OCI-LY3 (cell line): ENCODE data around the gene UNC93A.
"Not testable (repeated sequence)": the region's sequence is repeated elsewhere in the genome, so short reads cannot be mapped to it uniquely, and the experiment has no call there.

ENCODE experiments used
- H2AFZ ChIP-seq: fragments of 200-600, 300-600 bp; shearing (Covaris generic); 2 replicates; pipeline ENCODE4 v1.6.0; 2014; ENCODE audit warnings: antibody characterized with exemption, low read depth, low read length
- H3K27ac ChIP-seq: fragments of 200-600, 300-600 bp; sonication (generic); 2 replicates; pipeline ENCODE4 v1.5.1; 2014; ENCODE audit warnings: mild to moderate bottlenecking, low read length, moderate library complexity, mixed read lengths
- H3K27me3 ChIP-seq: fragments of 200-600, 300-600 bp; sonication (generic); 2 replicates; pipeline ENCODE4 v1.6.1; 2014; ENCODE audit warnings: low read depth, low read length, mixed read lengths
- H3K36me3 ChIP-seq: fragments of 200-600, 300-600 bp; sonication (generic); replicated peaks from 2 replicates; pipeline ENCODE3; 2014; ENCODE audit warnings: low read depth, low read length, mixed read lengths
- H3K4me1 ChIP-seq: fragments of 300-600, 200-600 bp; sonication (generic); 2 replicates; pipeline ENCODE4 v1.6.1; 2014; ENCODE audit warnings: low read length, mixed read lengths
- H3K4me2 ChIP-seq: fragments of 200-600, 300-600 bp; sonication (generic); 2 replicates; pipeline ENCODE4 v1.6.1; 2014; ENCODE audit warnings: low read length, mixed read lengths
- H3K4me3 ChIP-seq: fragments of 300-600, 200-600 bp; sonication (generic); 2 replicates; pipeline ENCODE4 v1.5.1; 2014; ENCODE audit warnings: antibody characterized with exemption, mild to moderate bottlenecking, low read length, moderate library complexity
- H3K79me2 ChIP-seq: fragments of 300-600, 200-600 bp; shearing (Covaris generic); 2 replicates; pipeline ENCODE4 v1.6.1; 2014; ENCODE audit warnings: mild to moderate bottlenecking, low read length, mixed read lengths
- H3K9ac ChIP-seq: fragments of 300-600, 200-600 bp; shearing (Covaris generic); 2 replicates; pipeline ENCODE4 v1.6.0; 2014; ENCODE audit warnings: mild to moderate bottlenecking, low read length, moderate library complexity
- H3K9me3 ChIP-seq: fragments of 200-600, 300-600 bp; shearing (Covaris generic); 2 replicates; pipeline ENCODE4 v1.6.1; 2014; ENCODE audit warnings: low read length, mixed read lengths; ENCODE audit not compliant: insufficient read depth
- H4K20me1 ChIP-seq: fragments of 200-600, 300-600 bp; sonication (generic); 2 replicates; pipeline ENCODE4 v1.6.1; 2016; ENCODE audit warnings: low read length, mixed read lengths; ENCODE audit not compliant: insufficient read depth
- EZH2phosphoT487 ChIP-seq: fragments of 200-600 bp; shearing (Covaris generic); IDR thresholded peaks from 2 replicates; pipeline ENCODE4 v1.6.1; 2018; ENCODE audit warnings: antibody characterized with exemption, mixed run types, low read depth
- TF ChIP-seq, protein P1 (sequence below): fragments of 200-600, 300-600 bp; sonication (generic); IDR thresholded peaks from 2 replicates; pipeline ENCODE4 v1.5.1; 2014; ENCODE audit warnings: antibody characterized with exemption, low read length, low read depth

Gene UNC93A

GRCh38 chr6:167311286-167311685, 20.2 kb downstream of the UNC93A start:
- H3K27ac ChIP-seq: no peak overlapping the region
- H3K79me2 ChIP-seq: no peaks in the 10 kb centered on the region
- H4K20me1 ChIP-seq: no peaks in the 10 kb centered on the region
- no peak overlapping the region for H3K4me3 ChIP-seq
- no peak overlapping the region for H3K9ac ChIP-seq
- no peaks in the 10 kb centered on the region for H3K4me1 ChIP-seq
- H3K4me2 ChIP-seq: no peak overlapping the region
- no peaks in the 10 kb centered on the region for H3K36me3 ChIP-seq
- H3K27me3 ChIP-seq: no peaks in the 10 kb centered on the region
- TF ChIP-seq EZH2phosphoT487: no peak
- TF ChIP-seq, protein P1, sequence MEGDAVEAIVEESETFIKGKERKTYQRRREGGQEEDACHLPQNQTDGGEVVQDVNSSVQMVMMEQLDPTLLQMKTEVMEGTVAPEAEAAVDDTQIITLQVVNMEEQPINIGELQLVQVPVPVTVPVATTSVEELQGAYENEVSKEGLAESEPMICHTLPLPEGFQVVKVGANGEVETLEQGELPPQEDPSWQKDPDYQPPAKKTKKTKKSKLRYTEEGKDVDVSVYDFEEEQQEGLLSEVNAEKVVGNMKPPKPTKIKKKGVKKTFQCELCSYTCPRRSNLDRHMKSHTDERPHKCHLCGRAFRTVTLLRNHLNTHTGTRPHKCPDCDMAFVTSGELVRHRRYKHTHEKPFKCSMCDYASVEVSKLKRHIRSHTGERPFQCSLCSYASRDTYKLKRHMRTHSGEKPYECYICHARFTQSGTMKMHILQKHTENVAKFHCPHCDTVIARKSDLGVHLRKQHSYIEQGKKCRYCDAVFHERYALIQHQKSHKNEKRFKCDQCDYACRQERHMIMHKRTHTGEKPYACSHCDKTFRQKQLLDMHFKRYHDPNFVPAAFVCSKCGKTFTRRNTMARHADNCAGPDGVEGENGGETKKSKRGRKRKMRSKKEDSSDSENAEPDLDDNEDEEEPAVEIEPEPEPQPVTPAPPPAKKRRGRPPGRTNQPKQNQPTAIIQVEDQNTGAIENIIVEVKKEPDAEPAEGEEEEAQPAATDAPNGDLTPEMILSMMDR: no peak
- H3K9me3 ChIP-seq: no peaks in the 10 kb centered on the region
- H2AFZ ChIP-seq: no peak overlapping the region

DNA sequence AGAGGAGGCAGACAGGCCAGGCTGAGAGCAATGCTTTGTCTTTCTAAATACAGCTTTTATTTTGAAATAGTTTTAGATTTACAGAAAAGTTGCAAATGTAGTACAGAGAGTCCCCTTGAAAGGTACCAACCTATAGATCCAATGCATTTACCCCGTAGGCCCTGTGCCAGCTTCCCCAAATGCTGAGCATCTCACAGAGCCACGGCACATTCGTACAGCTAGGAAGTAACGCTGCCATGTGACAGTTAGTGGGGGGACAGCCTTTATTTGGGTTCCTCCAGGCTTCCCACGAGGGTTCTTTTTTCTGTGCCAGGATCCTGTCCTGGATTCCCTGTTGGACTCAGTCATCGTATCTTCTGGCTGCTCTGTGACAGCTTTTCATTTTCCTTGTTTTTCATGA, 20.6 kb downstream of the UNC93A start:
- H3K36me3 ChIP-seq, H3K4me1 ChIP-seq: not testable (repeated sequence)

GRCh38 chr6:167314180-167314821, 23.2 kb downstream of the UNC93A start:
- H3K9me3 ChIP-seq: no peaks in the 10 kb centered on the region
- no peak overlapping the region for H3K27ac ChIP-seq
- no peaks in the 10 kb centered on the region for H4K20me1 ChIP-seq
- no peaks in the 10 kb centered on the region for H3K79me2 ChIP-seq
- no peak overlapping the region for H3K4me3 ChIP-seq
- no peaks in the 10 kb centered on the region for H3K36me3 ChIP-seq
- no peak overlapping the region for H3K4me2 ChIP-seq
- no peak overlapping the region for H3K9ac ChIP-seq
- no peaks in the 10 kb centered on the region for H3K4me1 ChIP-seq
- TF ChIP-seq EZH2phosphoT487: no peak
- TF ChIP-seq, protein P1: no peak
- H3K27me3 ChIP-seq: no peaks in the 10 kb centered on the region
- no peak overlapping the region for H2AFZ ChIP-seq

More for the DNA sequence above, 20.6 kb downstream of the UNC93A start:
- not testable (repeated sequence) for H3K9ac ChIP-seq, H3K79me2 ChIP-seq, H3K4me2 ChIP-seq, H2AFZ ChIP-seq, H3K4me3 ChIP-seq, H3K9me3 ChIP-seq, H3K27me3 ChIP-seq, H3K27ac ChIP-seq, H4K20me1 ChIP-seq

DNA sequence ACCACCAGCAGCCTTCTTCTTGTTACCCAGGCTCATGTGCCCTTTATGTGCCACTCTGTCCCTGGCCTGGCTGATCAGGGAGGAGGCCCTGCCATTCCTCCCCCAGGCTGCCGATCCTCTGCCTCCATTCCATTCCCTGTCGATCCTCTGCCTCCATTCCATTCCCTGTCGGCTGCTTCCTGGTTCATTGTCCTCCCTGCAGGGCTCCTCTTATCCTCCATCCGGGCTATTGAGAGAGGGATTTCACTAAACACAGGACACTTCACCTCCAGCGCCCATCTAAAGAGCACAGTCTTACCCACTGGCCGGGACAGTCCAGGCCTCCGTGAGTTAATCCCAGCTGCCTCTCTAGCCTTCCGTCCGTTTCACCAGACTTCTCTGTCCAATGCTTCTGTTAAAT, 26.1 kb downstream of the UNC93A start:
- H3K79me2 ChIP-seq: no peaks in the 10 kb centered on the region
- H2AFZ ChIP-seq: no peak overlapping the region
- H3K4me3 ChIP-seq: no peak overlapping the region
- H3K4me2 ChIP-seq: no peak overlapping the region
- TF ChIP-seq EZH2phosphoT487: no peak
- TF ChIP-seq, protein P1: no peak
- no peak overlapping the region for H3K27ac ChIP-seq
- H3K9me3 ChIP-seq: no peaks in the 10 kb centered on the region
- no peak overlapping the region for H3K9ac ChIP-seq
- H3K27me3 ChIP-seq: no peaks in the 10 kb centered on the region
- no peaks in the 10 kb centered on the region for H4K20me1 ChIP-seq
- no peaks in the 10 kb centered on the region for H3K4me1 ChIP-seq
- no peaks in the 10 kb centered on the region for H3K36me3 ChIP-seq

DNA sequence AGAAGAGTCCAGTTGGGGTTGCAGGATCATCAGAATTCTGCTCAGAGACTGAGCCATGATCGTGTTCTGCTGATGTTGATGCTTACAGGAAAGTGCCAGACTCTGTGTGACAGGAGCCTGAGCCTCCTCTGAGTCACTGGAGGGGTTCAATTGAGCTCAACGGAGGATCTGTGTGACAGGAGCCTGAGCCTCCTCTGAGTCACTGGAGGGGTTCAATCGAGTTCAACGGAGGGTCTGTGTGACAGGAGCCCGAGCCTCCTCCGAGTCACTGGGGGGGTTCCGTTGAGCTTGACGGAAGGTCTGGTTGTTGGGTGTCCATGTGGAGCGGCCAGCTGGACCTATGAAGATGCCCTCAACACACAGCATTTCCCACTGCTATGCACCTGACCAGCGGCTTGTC, 27.2 kb downstream of the UNC93A start:
- H3K79me2 ChIP-seq, H3K9ac ChIP-seq, H3K27me3 ChIP-seq: not testable (repeated sequence)

DNA sequence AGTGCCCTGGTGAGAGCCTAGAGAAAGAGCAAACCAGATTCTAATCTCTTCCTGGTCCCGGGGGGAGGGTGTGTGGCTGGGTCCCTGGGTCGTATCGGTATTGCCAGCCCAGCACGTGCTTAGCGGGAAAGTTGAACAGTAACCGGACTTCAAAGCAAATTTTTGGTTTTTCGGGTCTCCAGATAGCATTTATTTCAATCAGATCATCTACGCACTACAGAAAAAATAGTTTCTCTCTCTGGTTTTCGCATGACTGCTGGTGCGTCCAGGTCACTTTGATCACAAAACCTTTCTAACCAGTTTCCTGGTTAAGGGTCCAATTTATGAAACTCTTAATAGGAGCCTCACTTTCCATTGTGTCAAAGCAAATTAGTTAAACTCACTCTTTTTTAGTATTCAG, 27.7 kb downstream of the UNC93A start:
- H3K4me2 ChIP-seq, H3K27ac ChIP-seq, H4K20me1 ChIP-seq, H3K79me2 ChIP-seq, H3K4me1 ChIP-seq, H2AFZ ChIP-seq, H3K36me3 ChIP-seq, H3K4me3 ChIP-seq, H3K27me3 ChIP-seq, H3K9me3 ChIP-seq, H3K9ac ChIP-seq: not testable (repeated sequence)

More for the DNA sequence above, 27.2 kb downstream of the UNC93A start:
- H3K4me1 ChIP-seq, H3K36me3 ChIP-seq, H4K20me1 ChIP-seq, H3K4me2 ChIP-seq, H2AFZ ChIP-seq, H3K4me3 ChIP-seq, H3K9me3 ChIP-seq, H3K27ac ChIP-seq: not testable (repeated sequence)

GRCh38 chr6:167319856-167320753, 29.0 kb downstream of the UNC93A start:
- not testable (repeated sequence) for H3K79me2 ChIP-seq, H3K9me3 ChIP-seq, H3K27ac ChIP-seq, H3K4me2 ChIP-seq, H3K4me1 ChIP-seq, H3K36me3 ChIP-seq, H3K9ac ChIP-seq, H2AFZ ChIP-seq, H4K20me1 ChIP-seq, H3K27me3 ChIP-seq, H3K4me3 ChIP-seq
